ENCODE measurements around the gene CHGA.

GRCh38 chr14:92938890-92939671 is 16.1 kb downstream of the CHGA start:
- TF ChIP-seq EZH2 (conservative IDR thresholded peaks at IDR 0.05; ENCODE audit: low read depth, low read length), result no peak
- no peak for TF ChIP-seq BHLHE40 (IDR thresholded peaks at IDR 0.05; ENCODE audit: low read length)
